Right atrium auricular region (tissue), 2 donors: ENCODE results near the gene ACADL. TPM values are rescaled to one million over a fixed set of nuclear protein-coding genes. Genes with fewer than 3 reads are reported as not detected.

Source experiments
- DNase-seq: peaks from one replicate; pipeline ENCODE4 v3.0.0-alpha.2; 2019; ENCODE audit warnings: low spot score
- H3K27ac ChIP-seq, 2 donors: fragments of 200-600 bp; sonication (generic); 1 replicate in 1 of 2; 2 replicates in 1 of 2; pipeline ENCODE4 v1.5.1; 2016 to 2019
- H3K27me3 ChIP-seq, 2 donors: fragments of 200-600 bp; sonication (generic); one replicate each; pipeline versions ENCODE4 v1.5.1 to v1.6.0; 2017 to 2019
- H3K36me3 ChIP-seq: fragments of 200-600 bp; sonication (generic); one replicate; pipeline ENCODE4 v1.5.1; 2016
- H3K4me1 ChIP-seq, 2 donors: fragments of 200-600 bp; sonication (generic); one replicate each; pipeline versions ENCODE4 v1.5.1 to v1.6.0; 2017 to 2019
- H3K4me3 ChIP-seq, 2 donors: fragments of 200-600 bp; sonication (generic); 1 replicate in 1 of 2; 2 replicates in 1 of 2; pipeline ENCODE4 v1.5.1; 2017 to 2019; ENCODE audit warnings: mild to moderate bottlenecking in 1 of 2, moderate library complexity in 1 of 2
- H3K9me3 ChIP-seq, 2 donors: fragments of 200-600 bp; sonication (generic); one replicate each; pipeline ENCODE4 v1.5.1; 2019
- total RNA-seq, 2 donors: library from RNA; depleted of rRNA; stranded (reverse); fragments of >200 nt; gene quantifications; one replicate each; pipeline ENCODE4 v1.1.0, GENCODE V29; 2016
- TF ChIP-seq, protein P1 (sequence below), 2 donors: fragments of 200-600 bp; sonication (generic); IDR thresholded peaks; one replicate each; pipeline ENCODE4 v1.5.1; 2019; ENCODE audit warnings: antibody characterized with exemption in 2 of 2

The ACADL gene
- total RNA-seq, 2 donors from 2014 or later = 1.4 to 1.9 TPM

GRCh38 chr2:210263841-210264240 is 38.6 kb upstream of the ACADL start:
- Histone ChIP-seq H3K9me3 (no peaks in the 10 kb centered on the region), H3K4me3 (no peak overlapping the region), H3K4me1 (no peaks in the 10 kb centered on the region), H3K27ac (no peak overlapping the region), H3K36me3 (no peaks in the 10 kb centered on the region), H3K27me3 (no peaks in the 10 kb centered on the region)
- TF ChIP-seq, protein P1, sequence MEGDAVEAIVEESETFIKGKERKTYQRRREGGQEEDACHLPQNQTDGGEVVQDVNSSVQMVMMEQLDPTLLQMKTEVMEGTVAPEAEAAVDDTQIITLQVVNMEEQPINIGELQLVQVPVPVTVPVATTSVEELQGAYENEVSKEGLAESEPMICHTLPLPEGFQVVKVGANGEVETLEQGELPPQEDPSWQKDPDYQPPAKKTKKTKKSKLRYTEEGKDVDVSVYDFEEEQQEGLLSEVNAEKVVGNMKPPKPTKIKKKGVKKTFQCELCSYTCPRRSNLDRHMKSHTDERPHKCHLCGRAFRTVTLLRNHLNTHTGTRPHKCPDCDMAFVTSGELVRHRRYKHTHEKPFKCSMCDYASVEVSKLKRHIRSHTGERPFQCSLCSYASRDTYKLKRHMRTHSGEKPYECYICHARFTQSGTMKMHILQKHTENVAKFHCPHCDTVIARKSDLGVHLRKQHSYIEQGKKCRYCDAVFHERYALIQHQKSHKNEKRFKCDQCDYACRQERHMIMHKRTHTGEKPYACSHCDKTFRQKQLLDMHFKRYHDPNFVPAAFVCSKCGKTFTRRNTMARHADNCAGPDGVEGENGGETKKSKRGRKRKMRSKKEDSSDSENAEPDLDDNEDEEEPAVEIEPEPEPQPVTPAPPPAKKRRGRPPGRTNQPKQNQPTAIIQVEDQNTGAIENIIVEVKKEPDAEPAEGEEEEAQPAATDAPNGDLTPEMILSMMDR (IDR thresholded peaks at IDR 0.05) = no peak
- no peak for DNase-seq

GRCh38 chr2:210262036-210262435 is 36.8 kb upstream of the ACADL start:
- Histone ChIP-seq H3K9me3 (no peaks in the 10 kb centered on the region), H3K4me3 (no peak overlapping the region), H3K27ac (no peak overlapping the region), H3K27me3 (no peaks in the 10 kb centered on the region), H3K36me3 (no peaks in the 10 kb centered on the region), H3K4me1 (no peaks in the 10 kb centered on the region)
- DNase-seq = no peak
- TF ChIP-seq, protein P1 (IDR thresholded peaks at IDR 0.05) = no peak

- H3K36me3 ChIP-seq = no peaks in the 10 kb centered on the region
- no peak for DNase-seq
- no peak overlapping the region for H3K27ac ChIP-seq
- H3K4me1 ChIP-seq = no peaks in the 10 kb centered on the region
- TF ChIP-seq, protein P1 (IDR thresholded peaks at IDR 0.05) = no peak
- no peak overlapping the region for H3K4me3 ChIP-seq
- H3K9me3 ChIP-seq = no peaks in the 10 kb centered on the region
- H3K27me3 ChIP-seq = no peaks in the 10 kb centered on the region
These were observed 34.4 kb upstream of the ACADL start for GRCh38 chr2:210259687-210260086.

- Histone ChIP-seq H3K4me3 (no peak overlapping the region), H3K27ac (no peak overlapping the region), H3K36me3 (no peaks in the 10 kb centered on the region), H3K9me3 (no peaks in the 10 kb centered on the region), H3K4me1 (peaks cover 0 to 5% of the 10 kb centered on the region in 2 donors), H3K27me3 (no peaks in the 10 kb centered on the region)
- TF ChIP-seq, protein P1 (IDR thresholded peaks at IDR 0.05) = no peak
- no peak for DNase-seq
These were observed 27.7 kb upstream of the ACADL start for GRCh38 chr2:210252699-210253606.

DNA sequence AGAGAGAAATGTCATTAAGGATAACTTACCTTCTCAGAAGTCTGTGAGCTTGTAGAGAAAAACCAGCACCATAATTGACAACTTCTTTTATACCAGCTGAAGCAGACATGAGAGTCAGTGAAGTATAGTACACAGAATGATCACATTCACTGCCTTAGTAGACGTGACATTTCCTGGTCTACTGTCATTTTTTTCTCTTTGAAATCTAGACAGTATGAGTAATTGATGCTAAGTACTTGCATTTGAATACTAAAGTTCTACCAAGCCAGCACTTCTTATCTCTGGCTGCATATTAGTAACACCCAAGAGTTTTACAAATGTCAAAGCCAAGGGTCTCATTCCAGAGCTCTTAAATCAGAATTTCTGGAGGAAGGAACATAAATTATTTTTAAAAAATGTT is 25.4 kb upstream of the ACADL start:
- Histone ChIP-seq H3K36me3 (no peaks in the 10 kb centered on the region), H3K4me3 (no peak overlapping the region), H3K27me3 (no peaks in the 10 kb centered on the region), H3K9me3 (no peaks in the 10 kb centered on the region), H3K27ac (no peak overlapping the region), H3K4me1 (peaks cover 0 to 5% of the 10 kb centered on the region in 2 donors)
- no peak for DNase-seq
- TF ChIP-seq, protein P1 (IDR thresholded peaks at IDR 0.05) = no peak
